Measurements from ENCODE around the gene MAP3K9.

MAP3K9 gene

GRCh38 chr14:70821584-70822529 is 12.5 kb upstream of the MAP3K9 start:
- DNase-seq (ENCODE audit: low read depth, low spot score) = no peak

- DNase-seq (ENCODE audit: low read depth, low spot score) = no peak
Measured at GRCh38 chr14:70816525-70816924, 7.2 kb upstream of the MAP3K9 start.

DNA sequence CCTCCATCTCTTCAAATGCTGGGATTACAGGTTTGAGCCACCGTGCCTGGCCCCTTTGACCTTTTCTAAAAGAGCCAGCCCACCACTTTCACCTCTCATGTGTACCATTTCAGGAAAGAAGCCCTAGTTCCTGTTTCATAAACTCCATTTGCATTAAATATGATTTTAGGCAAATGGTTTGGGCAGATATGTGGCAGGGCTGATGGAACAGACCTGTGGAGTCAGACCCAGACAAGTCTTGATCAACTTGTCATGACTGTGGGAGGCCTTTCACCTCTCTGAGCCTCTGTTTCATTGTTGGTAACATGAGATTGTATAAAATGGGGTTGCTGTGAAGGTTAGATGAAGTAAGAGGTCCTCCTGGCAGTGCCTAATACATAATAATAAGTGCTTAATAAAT is 5.2 kb upstream of the MAP3K9 start:
- DNase-seq (ENCODE audit: low read depth, low spot score) = no peak

GRCh38 chr14:70812124-70812818 is 3.0 kb upstream of the MAP3K9 start:
- no peak for DNase-seq (ENCODE audit: low read depth, low spot score)

- no peak for DNase-seq (ENCODE audit: low read depth, low spot score)
Measured at GRCh38 chr14:70811578-70811977, 2.3 kb upstream of the MAP3K9 start.

DNA sequence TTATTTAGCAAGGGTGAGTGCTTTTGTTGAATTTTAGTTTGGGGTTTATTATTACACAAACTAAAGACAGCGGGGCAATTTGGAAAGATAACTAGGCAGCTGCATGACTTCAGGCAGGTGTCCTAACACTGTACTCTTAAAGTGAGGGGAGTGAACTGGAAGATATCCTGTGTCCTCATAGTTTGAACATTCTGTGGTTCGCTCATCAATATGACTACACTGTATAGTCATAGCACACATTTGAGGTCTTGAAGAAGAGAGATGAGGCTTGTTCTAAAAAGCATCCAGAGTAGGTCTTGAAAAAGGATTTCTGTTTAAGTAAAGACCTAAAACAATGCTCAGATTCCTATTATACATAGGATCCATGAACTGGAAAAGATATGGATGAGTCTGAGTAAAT is 1.7 kb upstream of the MAP3K9 start:
- DNase-seq (ENCODE audit: low read depth, low spot score) = no peak

DNA sequence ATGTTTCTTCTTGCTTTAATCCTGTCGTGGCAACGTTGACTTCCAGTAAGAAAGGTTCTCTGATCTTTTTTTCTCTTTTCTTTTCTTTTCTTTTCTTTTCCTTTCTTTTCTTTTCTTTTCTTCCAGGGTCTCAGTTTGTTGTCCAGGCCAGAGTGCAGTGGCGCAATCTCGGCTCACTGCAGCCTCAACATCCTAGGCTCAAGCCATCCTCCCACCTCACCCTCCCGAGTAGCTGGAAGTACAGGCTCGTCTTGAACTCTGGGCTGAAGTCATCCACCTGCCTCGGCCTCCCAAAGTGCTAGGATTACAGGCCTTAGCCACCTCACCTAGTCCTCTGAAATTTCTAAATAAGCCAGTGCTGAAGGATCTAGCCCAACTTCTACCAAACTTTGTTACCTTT is 1.3 kb upstream of the MAP3K9 start:
- DNase-seq (ENCODE audit: low read depth, low spot score) = no peak

DNA sequence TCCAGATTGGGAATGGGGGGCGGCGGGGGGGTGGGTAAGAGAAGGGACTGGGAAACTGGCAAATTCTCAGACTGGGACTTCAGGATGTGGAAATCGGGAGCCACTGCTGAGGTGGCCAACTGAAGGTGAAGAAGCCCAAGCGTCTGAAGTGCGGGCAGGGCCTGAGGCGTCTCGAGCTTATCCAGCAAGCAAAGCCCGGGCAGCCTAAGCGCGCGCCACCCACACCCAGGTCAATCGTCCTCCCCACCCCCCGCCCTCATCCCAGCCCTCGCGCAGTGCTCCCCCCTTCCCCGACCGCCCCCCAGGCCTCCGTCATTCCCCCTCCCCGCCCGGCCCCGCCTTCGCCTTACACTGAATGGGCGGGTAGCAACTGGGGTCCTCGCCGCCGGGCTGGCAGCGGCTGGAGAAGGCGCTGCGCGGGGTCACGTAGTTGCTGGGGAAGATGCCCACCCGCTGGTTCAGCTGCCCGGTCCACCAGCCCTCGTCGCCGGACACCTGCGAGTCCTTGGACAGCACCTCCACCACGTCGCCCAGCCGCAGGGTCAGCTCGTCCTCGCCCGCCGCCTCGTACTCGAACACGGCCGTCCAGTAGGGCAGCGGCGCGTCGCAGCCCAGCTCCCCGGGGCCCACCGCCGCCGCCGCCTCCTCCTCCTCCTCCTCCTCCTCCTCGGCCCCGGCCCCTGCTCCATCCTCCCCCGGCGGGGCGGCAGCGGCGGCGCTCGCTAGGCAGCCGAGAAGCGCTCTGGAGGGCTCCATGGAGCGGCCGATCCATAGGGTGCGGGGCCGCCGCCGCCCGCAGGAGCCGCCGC is 693 bp downstream of the MAP3K9 start:
- DNase-seq (ENCODE audit: low read depth, low spot score) = no peak

GRCh38 chr14:70807898-70808415 is 1.4 kb downstream of the MAP3K9 start:
- DNase-seq (ENCODE audit: low read depth, low spot score) = no peak

- no peak for DNase-seq (ENCODE audit: low read depth, low spot score)
Measured at GRCh38 chr14:70804556-70805162, 4.7 kb downstream of the MAP3K9 start.

DNA sequence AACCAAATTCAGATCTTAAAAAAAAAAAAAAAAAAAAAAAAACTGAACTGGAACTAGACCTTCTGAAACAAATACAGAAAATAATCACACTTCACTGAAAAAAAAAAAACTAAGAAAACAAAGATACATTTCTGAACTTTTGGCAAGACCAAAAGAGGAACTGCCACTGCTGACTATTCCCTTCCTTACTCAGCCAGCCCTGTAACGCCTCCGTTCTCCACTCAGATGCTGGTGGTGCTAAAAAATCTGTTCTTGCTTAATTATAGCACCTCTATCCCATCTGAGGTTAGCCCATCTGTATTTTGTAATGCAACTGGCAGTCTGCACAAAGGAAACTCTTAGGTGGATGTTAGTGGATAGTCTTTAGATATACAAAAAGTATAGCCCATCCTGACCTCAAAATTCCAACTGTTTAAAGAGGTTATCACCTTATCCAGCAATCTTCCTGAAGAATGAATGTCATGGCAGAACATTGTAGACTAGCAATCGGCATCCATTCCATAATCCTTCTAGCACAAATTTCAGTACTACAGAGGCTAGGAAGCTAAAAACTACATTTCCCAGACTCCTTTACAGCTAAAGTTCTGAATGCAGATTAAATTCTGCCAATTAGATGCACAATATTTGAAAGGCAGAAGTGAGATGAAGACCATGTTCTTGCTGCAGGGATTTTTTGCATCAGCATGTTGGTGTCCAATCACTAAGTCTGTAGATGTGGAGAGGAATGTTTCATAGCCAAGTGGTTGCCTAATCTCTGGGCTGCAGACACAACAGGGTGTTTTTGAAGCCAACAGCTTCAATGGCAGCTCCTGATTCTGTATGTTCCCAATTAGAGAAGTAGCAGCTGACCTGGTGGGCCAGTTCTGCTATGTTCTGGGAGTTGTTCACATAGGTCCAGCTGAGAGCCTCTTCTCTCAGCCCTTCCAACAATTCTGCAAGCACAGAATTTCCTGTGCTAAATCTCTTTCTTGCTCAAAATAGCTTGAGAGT is 5.7 kb downstream of the MAP3K9 start:
- no peak for DNase-seq (ENCODE audit: low read depth, low spot score)

DNA sequence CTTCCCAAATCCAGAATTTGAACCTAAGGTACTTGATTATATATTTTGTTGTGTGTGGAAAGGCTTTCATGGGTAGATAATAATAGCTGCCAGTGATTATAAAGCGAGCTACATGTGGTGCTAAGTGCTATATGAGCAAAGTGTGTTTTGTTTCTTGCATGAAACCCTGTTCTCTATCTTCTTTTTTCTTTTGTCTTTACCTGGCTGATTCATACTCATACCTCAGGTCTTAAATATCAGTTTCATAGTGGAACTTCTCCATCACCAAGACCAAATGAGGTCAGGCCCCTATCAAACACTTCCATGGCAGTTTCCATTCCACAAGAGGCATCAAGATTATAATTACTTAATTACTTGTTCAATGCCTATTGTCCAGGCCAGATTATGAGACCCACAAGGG is 6.9 kb downstream of the MAP3K9 start:
- DNase-seq (ENCODE audit: low read depth, low spot score) = no peak

- no peak for DNase-seq (ENCODE audit: low read depth, low spot score)
Measured at GRCh38 chr14:70801836-70802235, 7.5 kb downstream of the MAP3K9 start.

DNA sequence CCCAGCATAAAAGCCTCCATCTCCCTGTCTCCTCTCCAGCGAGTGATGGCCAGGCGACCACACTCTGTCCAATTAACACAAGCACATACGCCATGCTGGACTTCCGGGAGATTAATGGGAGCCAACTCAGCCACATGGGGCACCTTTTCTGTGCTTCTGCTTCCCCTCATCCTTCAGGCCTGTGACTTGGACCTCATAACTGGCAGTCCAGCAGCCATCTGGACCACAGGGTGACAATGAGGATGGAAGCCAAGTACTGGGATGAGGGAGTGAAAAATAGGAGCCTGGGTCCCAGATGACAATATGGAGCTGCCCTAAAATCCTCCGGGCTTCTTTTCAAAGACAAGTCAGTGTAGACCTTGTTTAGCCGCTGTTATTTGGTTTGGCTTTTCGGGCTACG is 12.8 kb downstream of the MAP3K9 start:
- DNase-seq (ENCODE audit: low read depth, low spot score) = no peak

DNA sequence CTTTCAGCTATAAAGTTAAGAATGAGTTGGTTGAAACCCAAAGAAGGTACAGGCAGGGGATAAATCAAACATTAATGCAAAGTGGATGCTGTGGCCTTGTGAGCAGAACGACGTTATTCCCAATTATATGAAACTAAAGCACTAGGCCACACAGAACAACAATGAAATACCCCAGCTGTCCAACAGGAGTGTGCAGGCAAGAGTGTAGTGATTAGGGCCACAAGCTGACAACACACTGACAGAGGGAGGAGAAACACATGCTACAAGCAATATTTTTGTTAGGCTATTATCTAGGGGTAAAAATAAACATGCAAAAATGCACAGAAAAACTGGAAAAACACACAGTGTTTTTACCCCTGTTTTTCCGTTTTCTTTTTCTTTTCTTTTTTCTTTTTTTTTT is 15.0 kb downstream of the MAP3K9 start:
- no peak for DNase-seq (ENCODE audit: low read depth, low spot score)

GRCh38 chr14:70793637-70794036 is 15.7 kb downstream of the MAP3K9 start:
- no peak for DNase-seq (ENCODE audit: low read depth, low spot score)

GRCh38 chr14:70792939-70793338 is 16.4 kb downstream of the MAP3K9 start:
- no peak for DNase-seq (ENCODE audit: low read depth, low spot score)

DNA sequence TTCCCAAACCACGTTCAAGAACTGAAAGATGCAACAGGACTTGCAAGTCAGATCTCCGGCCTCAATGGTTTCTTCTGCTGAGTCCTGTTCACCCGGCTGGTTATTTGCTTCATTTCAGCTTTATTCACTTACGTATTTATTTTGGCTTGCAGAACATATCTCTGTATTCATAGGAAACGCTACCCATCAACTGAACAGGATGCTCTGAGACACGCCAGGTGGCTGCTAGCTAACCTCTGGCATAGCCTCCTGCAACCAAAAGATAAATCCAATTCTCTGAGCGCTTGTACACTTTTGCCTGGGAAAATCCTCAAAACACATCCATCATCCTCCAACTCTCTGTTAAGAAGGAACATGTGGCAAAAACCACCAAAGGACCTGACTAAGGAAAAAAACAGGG is 17.3 kb downstream of the MAP3K9 start:
- no peak for DNase-seq (ENCODE audit: low read depth, low spot score)

DNA sequence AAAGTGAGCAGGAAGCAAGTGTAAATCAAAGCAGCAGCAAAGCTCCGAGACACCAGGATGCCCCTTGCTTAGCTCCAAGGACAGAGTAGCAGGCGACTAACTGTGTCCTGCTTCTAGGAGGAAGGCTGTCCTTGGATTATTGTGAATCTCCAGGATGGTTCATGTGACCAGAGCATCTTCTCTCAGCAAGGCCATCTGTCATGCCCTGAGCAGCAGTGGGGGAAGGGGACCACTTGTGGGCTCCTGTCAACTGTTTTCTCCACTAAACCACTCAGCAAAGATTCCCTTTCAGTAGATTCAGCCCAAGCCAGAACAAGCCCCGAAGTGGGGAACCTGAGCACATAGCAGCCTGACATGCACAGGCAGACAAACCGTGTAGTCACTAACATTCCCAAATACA is 19.4 kb downstream of the MAP3K9 start:
- no peak for DNase-seq (ENCODE audit: low read depth, low spot score)

DNA sequence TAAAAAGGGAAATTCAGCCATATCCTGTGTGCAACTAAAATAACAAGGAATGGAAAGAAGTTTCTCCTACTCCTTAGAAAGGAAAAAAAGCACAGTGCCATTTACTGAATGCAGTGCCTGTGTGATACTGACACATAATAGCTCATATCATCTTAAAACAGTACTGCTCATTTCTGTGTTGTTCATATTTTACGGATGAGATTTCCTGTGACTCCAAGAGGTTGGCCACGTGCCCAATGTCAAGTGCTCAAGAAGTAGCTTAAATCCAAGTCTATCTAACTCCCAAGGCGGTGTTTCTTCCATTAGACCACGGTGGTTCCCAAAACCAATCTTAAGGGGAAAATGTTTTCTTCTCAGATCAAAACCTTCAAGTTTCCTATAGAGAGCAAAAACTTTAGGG is 20.0 kb downstream of the MAP3K9 start:
- no peak for DNase-seq (ENCODE audit: low read depth, low spot score)
